Tibial artery (tissue), 4 donors: ENCODE measurements around the gene PDE8B.

Source experiments
- DNase-seq, 2 donors: peaks; one replicate each; pipeline ENCODE4 v3.0.0-alpha.2; 2019
- H3K27ac ChIP-seq, 2 donors: fragments of 200-600 bp; sonication (generic) in 1 of 2; 1 replicate in 1 of 2; 2 replicates in 1 of 2; pipeline ENCODE4 v1.5.1; 2018 to 2019; ENCODE audit warnings: mild to moderate bottlenecking in 1 of 2
- H3K27me3 ChIP-seq, 2 donors: fragments of 200-600 bp; sonication (generic) in 1 of 2; one replicate each; pipeline versions ENCODE4 v1.5.1 to v1.6.0; 2016 to 2019
- H3K36me3 ChIP-seq, 3 donors: fragments of 200-600 bp; sonication (generic) in 2 of 3; one replicate each; pipeline ENCODE4 v1.5.1; 2016 to 2019; ENCODE audit warnings: mild to moderate bottlenecking in 2 of 3
- H3K4me1 ChIP-seq, 4 donors: fragments of 200-600 bp; sonication (generic) in 2 of 4; 1 replicate in 3 of 4; 2 replicates in 1 of 4; pipeline ENCODE4 v1.5.1; 2016 to 2019
- H3K4me3 ChIP-seq, 2 donors: fragments of 200-600 bp; sonication (generic) in 1 of 2; 1 replicate in 1 of 2; 2 replicates in 1 of 2; pipeline ENCODE4 v1.5.1; 2018 to 2019; ENCODE audit warnings: mild to moderate bottlenecking in 2 of 2
- H3K9me3 ChIP-seq, 3 donors: fragments of 200-600 bp; sonication (generic) in 1 of 3; one replicate each; pipeline ENCODE4 v1.5.1; 2016 to 2019
- intact Hi-C: fragments of 100-400 bp; cut with DNase I; formaldehyde crosslinking; loops from one replicate; pipeline ENCODE4 v1.15.0; 2023; ENCODE audit warnings: low total_unique reads
- TF ChIP-seq, protein P1 (sequence below), 2 experiments: fragments of 200-600 bp in 1 of 2; fragments of 450-650 bp in 1 of 2; IDR thresholded peaks; one replicate each; pipeline ENCODE4 v1.5.1; 2017 to 2019; ENCODE audit warnings: antibody characterized with exemption in 2 of 2, mild to moderate bottlenecking in 1 of 2, moderate library complexity in 1 of 2

Gene PDE8B

DNA sequence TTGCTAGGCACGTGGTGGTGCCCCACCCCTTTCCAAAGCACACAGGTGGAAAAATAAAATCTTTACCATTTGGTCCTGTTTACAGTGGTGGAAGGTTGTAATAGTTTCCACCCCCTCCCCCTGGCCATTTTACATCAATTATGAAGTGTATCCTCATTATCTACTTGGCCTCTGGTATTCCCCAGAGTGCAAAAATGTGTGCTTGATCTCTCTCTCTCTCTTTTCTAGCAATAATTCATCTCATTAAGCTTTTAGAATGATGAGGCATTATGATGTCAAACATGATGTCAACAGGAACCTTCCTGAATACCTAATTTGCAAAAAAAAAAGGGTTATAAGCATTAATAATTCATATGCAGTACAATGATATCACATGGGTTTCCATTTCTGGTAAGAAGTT is 3.1 kb downstream of the PDE8B start:
- intact Hi-C loops, result no loop called here
- peaks cover 0 to 12% of the 10 kb centered on the region in 2 donors for H3K27me3 ChIP-seq
- peaks cover 0 to 26% (median 12%) of the 10 kb centered on the region in 4 donors for H3K4me1 ChIP-seq
- no peak overlapping the region for H3K4me3 ChIP-seq
- H3K27ac ChIP-seq, result no peak overlapping the region
- TF ChIP-seq, protein P1, sequence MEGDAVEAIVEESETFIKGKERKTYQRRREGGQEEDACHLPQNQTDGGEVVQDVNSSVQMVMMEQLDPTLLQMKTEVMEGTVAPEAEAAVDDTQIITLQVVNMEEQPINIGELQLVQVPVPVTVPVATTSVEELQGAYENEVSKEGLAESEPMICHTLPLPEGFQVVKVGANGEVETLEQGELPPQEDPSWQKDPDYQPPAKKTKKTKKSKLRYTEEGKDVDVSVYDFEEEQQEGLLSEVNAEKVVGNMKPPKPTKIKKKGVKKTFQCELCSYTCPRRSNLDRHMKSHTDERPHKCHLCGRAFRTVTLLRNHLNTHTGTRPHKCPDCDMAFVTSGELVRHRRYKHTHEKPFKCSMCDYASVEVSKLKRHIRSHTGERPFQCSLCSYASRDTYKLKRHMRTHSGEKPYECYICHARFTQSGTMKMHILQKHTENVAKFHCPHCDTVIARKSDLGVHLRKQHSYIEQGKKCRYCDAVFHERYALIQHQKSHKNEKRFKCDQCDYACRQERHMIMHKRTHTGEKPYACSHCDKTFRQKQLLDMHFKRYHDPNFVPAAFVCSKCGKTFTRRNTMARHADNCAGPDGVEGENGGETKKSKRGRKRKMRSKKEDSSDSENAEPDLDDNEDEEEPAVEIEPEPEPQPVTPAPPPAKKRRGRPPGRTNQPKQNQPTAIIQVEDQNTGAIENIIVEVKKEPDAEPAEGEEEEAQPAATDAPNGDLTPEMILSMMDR (IDR thresholded peaks at IDR 0.05), result no peak
- no peak for DNase-seq
- H3K36me3 ChIP-seq, result no peaks in the 10 kb centered on the region
- no peaks in the 10 kb centered on the region for H3K9me3 ChIP-seq

DNA sequence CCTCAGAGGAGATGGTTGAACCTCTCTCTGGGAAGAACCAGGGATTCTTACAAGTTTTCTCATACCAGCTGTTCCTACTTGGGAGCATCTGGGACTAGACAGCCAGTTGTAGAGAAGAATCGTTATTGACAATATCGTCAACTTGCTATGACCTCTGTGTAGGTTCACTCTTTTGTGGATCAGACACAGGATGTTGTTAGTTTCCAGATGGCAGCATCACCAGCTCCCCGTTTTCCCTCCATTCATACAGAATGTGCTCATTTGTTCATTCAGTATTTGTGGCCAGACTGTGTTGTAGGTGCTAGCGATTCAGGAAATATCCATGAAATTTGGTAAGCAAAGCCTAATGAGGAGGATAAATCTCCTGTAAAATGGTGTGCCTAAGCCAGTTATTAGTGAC is 3.7 kb downstream of the PDE8B start:
- no peak overlapping the region for H3K4me3 ChIP-seq
- intact Hi-C loops, result no loop called here

DNA sequence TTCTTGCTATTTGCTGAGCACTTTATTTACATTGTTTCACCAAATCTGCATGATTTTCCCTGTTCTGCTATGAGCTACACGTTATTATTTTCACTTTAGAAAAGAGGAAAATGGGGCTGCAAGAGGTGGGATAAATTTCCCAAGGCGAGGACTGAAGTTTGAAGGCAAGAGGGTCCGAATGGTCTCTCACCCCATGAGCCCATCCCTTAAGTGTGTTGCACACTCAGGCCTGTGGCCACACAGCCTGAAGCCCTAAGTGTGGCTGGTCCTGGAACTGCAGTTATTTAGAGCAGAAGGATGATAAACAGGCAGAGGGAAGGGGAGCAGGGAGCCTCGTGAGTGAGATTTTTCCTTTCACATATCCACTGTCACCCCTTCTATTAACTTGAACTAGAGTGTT is 7.8 kb downstream of the PDE8B start:
- H3K9me3 ChIP-seq, result no peaks in the 10 kb centered on the region
- intact Hi-C loops, result no loop called here
- TF ChIP-seq, protein P1 (IDR thresholded peaks at IDR 0.05), result no peak

More for the DNA sequence above, 3.7 kb downstream of the PDE8B start:
- Histone ChIP-seq H3K27ac (no peak overlapping the region), H3K36me3 (no peaks in the 10 kb centered on the region), H3K9me3 (no peaks in the 10 kb centered on the region), H3K4me1 (peaks cover 0 to 21% (median 12%) of the 10 kb centered on the region in 4 donors), H3K27me3 (peaks cover 0 to 12% of the 10 kb centered on the region in 2 donors)
- no peak for DNase-seq
- TF ChIP-seq, protein P1 (IDR thresholded peaks at IDR 0.05), result no peak

DNA sequence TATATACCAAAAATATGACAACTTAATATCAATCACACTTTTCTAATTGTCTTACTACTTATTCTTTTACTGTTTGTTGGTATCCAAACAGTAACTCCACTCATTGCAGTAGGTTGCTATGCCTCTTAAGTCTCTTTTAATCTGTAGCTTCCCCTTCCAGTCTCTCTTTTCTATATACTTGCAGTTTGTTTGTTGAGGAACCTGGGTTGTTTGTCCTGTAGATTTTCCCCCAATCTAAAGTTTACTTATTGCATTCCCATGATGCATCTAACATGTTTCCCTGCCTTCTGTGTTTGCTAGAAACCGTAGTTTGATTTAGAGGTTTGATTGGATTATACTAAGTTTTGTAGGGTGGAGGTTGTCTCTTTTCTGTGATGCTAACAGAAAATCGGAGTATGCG is 10.6 kb downstream of the PDE8B start:
- intact Hi-C loops, result no loop called here

More for the DNA sequence above, 7.8 kb downstream of the PDE8B start:
- Histone ChIP-seq H3K4me3 (no peak overlapping the region), H3K27ac (no peak overlapping the region), H3K4me1 (peaks cover 0 to 5% (median 0%) of the 10 kb centered on the region in 4 donors), H3K36me3 (no peaks in the 10 kb centered on the region), H3K27me3 (peaks cover 0 to 3% of the 10 kb centered on the region in 2 donors)
- DNase-seq, result no peak

DNA sequence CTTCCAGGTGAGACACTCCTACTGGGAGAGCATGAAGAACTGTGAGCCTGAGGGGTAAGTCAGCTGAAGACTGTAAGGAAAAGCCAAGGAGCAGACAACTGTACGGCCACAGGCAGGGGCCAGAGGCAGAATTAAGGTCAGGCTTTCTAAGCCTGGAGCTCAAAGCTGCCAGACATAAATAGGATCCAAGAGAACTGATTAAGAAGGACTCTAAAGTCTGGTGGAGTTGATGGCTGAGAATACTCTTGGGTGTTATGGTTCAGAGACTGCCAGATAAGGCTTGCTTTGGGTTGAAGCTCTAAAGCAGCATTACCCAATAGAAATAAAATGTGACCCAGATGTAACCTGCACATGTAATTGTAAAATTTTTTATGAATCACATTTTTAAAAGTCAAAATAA is 12.2 kb downstream of the PDE8B start:
- H3K4me3 ChIP-seq, result no peak overlapping the region
- H3K36me3 ChIP-seq, result no peaks in the 10 kb centered on the region
- H3K27me3 ChIP-seq, result no peaks in the 10 kb centered on the region
- H3K9me3 ChIP-seq, result no peaks in the 10 kb centered on the region
- H3K27ac ChIP-seq, result no peak overlapping the region
- intact Hi-C loops, result no loop called here
- TF ChIP-seq, protein P1 (IDR thresholded peaks at IDR 0.05), result no peak
- H3K4me1 ChIP-seq, result peaks cover 0 to 14% (median 0%) of the 10 kb centered on the region in 4 donors
- no peak for DNase-seq

More for the DNA sequence above, 10.6 kb downstream of the PDE8B start:
- H3K27me3 ChIP-seq, result no peaks in the 10 kb centered on the region
- TF ChIP-seq, protein P1 (IDR thresholded peaks at IDR 0.05), result no peak
- peaks cover 0 to 14% (median 0%) of the 10 kb centered on the region in 4 donors for H3K4me1 ChIP-seq
- DNase-seq, result no peak
- no peaks in the 10 kb centered on the region for H3K9me3 ChIP-seq
- no peak overlapping the region for H3K4me3 ChIP-seq
- H3K36me3 ChIP-seq, result no peaks in the 10 kb centered on the region
- no peak overlapping the region for H3K27ac ChIP-seq

DNA sequence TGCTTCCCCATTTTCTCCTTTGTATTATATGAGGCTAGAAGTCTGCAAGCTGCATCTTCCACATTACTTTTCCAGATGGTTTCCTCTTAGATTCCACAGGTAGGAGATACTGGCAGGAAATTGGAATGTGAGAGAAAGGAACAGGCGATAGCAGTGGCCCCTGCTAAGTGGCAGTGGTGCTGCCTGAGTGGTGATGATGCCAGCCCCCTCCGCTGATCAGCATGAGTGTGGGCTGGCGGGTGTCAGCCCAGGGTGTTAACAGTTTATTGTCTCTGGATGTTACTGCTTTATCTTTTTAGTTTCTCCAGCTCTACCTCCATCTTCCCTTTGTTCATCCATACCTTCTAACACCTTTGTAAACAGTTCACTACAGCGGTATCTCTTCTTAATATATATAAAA is 13.2 kb downstream of the PDE8B start:
- H3K4me1 ChIP-seq, result peaks cover 0 to 14% (median 0%) of the 10 kb centered on the region in 4 donors
- H3K36me3 ChIP-seq, result no peaks in the 10 kb centered on the region
- TF ChIP-seq, protein P1 (IDR thresholded peaks at IDR 0.05), result no peak
- no peak for DNase-seq
- intact Hi-C loops, result no loop called here
- H3K9me3 ChIP-seq, result no peaks in the 10 kb centered on the region
- H3K27ac ChIP-seq, result no peak overlapping the region
- no peak overlapping the region for H3K4me3 ChIP-seq
- no peaks in the 10 kb centered on the region for H3K27me3 ChIP-seq
